Measurements from ENCODE around the gene BAZ1A. TPM values are rescaled to one million over a fixed set of nuclear protein-coding genes. Genes with fewer than 3 reads are reported as not detected.

BAZ1A gene
- total and polyA plus RNA-seq, 2 experiments from 2014 or later = 24.2 to 26.8 TPM

DNA sequence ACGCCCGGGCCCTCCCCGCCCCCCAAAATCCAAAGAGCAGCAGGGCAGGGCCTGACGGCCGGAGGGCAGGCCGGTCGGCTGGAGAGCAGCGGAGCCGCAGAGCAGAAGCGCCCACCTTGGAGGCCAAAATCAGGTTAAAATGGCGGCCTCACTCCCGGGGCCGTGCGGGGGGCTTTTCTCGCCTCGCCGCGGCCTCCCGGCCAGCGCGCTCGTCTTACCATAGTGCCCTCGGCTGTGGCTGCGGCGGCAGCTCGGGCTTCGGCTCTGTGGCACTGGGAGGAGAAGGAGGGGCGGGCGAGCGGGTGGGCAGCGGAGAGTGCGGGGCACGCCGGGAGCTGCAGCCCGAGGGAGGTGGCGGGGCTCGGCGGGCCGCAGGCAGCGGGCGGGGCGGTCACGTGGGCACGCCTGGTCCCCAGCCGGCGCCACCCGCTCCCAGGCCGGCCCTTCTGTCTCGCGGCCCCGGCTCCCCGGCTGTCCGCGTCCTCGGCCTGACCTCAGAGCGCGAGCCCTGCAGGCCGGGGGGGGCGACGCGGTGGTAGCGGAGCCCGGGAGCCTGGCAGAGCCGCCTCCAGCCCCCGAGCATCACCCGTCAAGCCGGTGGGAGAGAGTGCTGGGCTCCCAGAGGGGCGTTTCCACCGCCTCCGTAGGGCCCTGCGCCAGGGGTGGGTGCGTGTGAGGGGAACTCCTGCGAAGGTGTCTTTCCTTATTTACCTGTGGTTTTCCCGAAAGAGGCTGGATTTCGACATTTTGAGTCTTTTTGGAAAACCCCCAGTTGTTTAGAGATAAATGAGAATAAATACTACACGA, 160.6 kb downstream of the BAZ1A start, which contains the start of gene CFL2:
Gene CFL2, minus strand, starts transcription at position 274 of the 807 bp plus-strand sequence. Its CDS starts 53 bp downstream, at position 221.
- Histone ChIP-seq H2AFZ (peak within 1 kb of the TSS; percentile 96), H3K27me3 (ENCODE audit: insufficient read depth) (peaks cover 12% of the 10 kb centered on the region), H3K79me2 (replicated peaks; ENCODE audit: insufficient read depth) (peaks cover 13% of the 10 kb centered on the region; the same call in 1 of the 2 replicates), H3F3A (replicated peaks; ENCODE audit: low read depth) (no peaks in the 10 kb centered on the region), H3K27ac (ENCODE audit: low read depth) (peak within 1 kb of the TSS; percentile 90; the same call in 1 of the 2 replicates), H3K4me3 (peak within 1 kb of the TSS; percentile 95), H3K36me3 (ENCODE audit: insufficient read depth) (0 out of 2 replicates have a peak, but pooled peaks cover 5% of the 10 kb centered on the region), H3K4me2 (peak within 1 kb of the TSS; percentile 92), H4K20me1 (replicated peaks; ENCODE audit: insufficient read depth) (no peaks in the 10 kb centered on the region), H3K4me1 (ENCODE audit: insufficient read depth) (peaks cover 10% of the 10 kb centered on the region; the same call in 1 of the 2 replicates), H3K9me2 (ENCODE audit: insufficient read depth) (no peaks in the 10 kb centered on the region)
- peaks cover 7% of the 10 kb centered on the region for H3K27me3 Mint-ChIP-seq (ENCODE audit: insufficient read depth, low read depth, poor library complexity)
- peak; percentile 91 for DNase-seq (ENCODE audit: low spot score)
- H3K36me3 Mint-ChIP-seq (ENCODE audit: low read depth) = peaks cover 12% of the 10 kb centered on the region
- ATAC-seq = peak; percentile 94
- peak within 1 kb of the TSS; percentile 91 for H3K4me3 Mint-ChIP-seq
- peak within 1 kb of the TSS; percentile 90 for H3K27ac Mint-ChIP-seq
- no peaks in the 10 kb centered on the region for H3K9me3 Mint-ChIP-seq
- TF ChIP-seq, protein P1, sequence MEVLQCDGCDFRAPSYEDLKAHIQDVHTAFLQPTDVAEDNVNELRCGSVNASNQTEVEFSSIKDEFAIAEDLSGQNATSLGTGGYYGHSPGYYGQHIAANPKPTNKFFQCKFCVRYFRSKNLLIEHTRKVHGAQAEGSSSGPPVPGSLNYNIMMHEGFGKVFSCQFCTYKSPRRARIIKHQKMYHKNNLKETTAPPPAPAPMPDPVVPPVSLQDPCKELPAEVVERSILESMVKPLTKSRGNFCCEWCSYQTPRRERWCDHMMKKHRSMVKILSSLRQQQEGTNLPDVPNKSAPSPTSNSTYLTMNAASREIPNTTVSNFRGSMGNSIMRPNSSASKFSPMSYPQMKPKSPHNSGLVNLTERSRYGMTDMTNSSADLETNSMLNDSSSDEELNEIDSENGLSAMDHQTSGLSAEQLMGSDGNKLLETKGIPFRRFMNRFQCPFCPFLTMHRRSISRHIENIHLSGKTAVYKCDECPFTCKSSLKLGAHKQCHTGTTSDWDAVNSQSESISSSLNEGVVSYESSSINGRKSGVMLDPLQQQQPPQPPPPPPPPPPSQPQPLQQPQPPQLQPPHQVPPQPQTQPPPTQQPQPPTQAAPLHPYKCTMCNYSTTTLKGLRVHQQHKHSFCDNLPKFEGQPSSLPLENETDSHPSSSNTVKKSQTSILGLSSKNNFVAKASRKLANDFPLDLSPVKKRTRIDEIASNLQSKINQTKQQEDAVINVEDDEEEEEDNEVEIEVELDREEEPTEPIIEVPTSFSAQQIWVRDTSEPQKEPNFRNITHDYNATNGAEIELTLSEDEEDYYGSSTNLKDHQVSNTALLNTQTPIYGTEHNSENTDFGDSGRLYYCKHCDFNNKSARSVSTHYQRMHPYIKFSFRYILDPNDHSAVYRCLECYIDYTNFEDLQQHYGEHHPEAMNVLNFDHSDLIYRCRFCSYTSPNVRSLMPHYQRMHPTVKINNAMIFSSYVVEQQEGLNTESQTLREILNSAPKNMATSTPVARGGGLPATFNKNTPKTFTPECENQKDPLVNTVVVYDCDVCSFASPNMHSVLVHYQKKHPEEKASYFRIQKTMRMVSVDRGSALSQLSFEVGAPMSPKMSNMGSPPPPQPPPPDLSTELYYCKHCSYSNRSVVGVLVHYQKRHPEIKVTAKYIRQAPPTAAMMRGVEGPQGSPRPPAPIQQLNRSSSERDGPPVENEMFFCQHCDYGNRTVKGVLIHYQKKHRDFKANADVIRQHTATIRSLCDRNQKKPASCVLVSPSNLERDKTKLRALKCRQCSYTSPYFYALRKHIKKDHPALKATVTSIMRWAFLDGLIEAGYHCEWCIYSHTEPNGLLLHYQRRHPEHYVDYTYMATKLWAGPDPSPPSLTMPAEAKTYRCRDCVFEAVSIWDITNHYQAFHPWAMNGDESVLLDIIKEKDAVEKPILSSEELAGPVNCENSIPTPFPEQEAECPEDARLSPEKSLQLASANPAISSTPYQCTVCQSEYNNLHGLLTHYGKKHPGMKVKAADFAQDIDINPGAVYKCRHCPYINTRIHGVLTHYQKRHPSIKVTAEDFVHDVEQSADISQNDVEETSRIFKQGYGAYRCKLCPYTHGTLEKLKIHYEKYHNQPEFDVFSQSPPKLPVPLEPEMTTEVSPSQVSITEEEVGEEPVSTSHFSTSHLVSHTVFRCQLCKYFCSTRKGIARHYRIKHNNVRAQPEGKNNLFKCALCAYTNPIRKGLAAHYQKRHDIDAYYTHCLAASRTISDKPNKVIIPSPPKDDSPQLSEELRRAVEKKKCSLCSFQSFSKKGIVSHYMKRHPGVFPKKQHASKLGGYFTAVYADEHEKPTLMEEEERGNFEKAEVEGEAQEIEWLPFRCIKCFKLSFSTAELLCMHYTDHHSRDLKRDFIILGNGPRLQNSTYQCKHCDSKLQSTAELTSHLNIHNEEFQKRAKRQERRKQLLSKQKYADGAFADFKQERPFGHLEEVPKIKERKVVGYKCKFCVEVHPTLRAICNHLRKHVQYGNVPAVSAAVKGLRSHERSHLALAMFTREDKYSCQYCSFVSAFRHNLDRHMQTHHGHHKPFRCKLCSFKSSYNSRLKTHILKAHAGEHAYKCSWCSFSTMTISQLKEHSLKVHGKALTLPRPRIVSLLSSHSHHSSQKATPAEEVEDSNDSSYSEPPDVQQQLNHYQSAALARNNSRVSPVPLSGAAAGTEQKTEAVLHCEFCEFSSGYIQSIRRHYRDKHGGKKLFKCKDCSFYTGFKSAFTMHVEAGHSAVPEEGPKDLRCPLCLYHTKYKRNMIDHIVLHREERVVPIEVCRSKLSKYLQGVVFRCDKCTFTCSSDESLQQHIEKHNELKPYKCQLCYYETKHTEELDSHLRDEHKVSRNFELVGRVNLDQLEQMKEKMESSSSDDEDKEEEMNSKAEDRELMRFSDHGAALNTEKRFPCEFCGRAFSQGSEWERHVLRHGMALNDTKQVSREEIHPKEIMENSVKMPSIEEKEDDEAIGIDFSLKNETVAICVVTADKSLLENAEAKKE (CRISPR knock-in tag; IDR thresholded peaks at IDR 0.05) = no peak
- TF ChIP-seq POLR2AphosphoS5 (IDR thresholded peaks at IDR 0.05; ENCODE audit: low read depth) (peak; percentile 77), CREB1 (CRISPR knock-in tag; IDR thresholded peaks at IDR 0.05; ENCODE audit: low read depth) (no peak)
- H3K4me1 Mint-ChIP-seq = peaks cover 8% of the 10 kb centered on the region; the same call in 2 of the 3 replicates
